WTC11 (cell line): ENCODE measurements around the gene WTAP. TPM values are rescaled to one million over a fixed set of nuclear protein-coding genes. Genes with fewer than 3 reads are reported as not detected.

Experiments
- ATAC-seq: fragments of 200-7000 bp; cut with Tn5 transposase; 2 replicates; pipeline ENCODE4 v1.10.0; 2021; ENCODE audit warnings: mild to moderate bottlenecking, moderate library complexity
- CTCF ChIA-PET: fragments of 300-600 bp; sonication (Branson Sonifier 250); formaldehyde crosslinking; loops from one replicate; lab custom pipeline; 2021; ENCODE audit warnings: antibody characterized with exemption; lab: Charles Lee
- POLR2A ChIA-PET: fragments of 350-600 bp; sonication (Branson Sonifier 250); formaldehyde crosslinking; loops from one replicate; lab custom pipeline; 2021; ENCODE audit warnings: antibody characterized with exemption; lab: Charles Lee
- DNase-seq: peaks from one replicate; pipeline ENCODE4 v3.0.0; 2021; ENCODE audit warnings: low spot score
- H3K27ac Mint-ChIP-seq: 2 replicates; pipeline ENCODE4 v1.8.0; 2021; ENCODE audit warnings: mixed read lengths
- H3K27me3 Mint-ChIP-seq: 2 replicates; pipeline ENCODE4 v1.8.0; 2021; ENCODE audit warnings: low read depth, mild to moderate bottlenecking, moderate library complexity, mixed read lengths
- H3K36me3 Mint-ChIP-seq: 2 replicates; pipeline ENCODE4 v1.8.0; 2021; ENCODE audit warnings: mixed read lengths
- H3K4me1 Mint-ChIP-seq: 2 replicates; pipeline ENCODE4 v1.8.0; 2022; ENCODE audit warnings: mixed read lengths
- H3K4me3 Mint-ChIP-seq: 2 replicates; pipeline ENCODE4 v1.8.0; 2021; ENCODE audit warnings: mild to moderate bottlenecking, moderate library complexity, mixed read lengths
- H3K9me3 Mint-ChIP-seq: 2 replicates; pipeline ENCODE4 v1.8.0; 2021; ENCODE audit warnings: mixed read lengths
- AFF4 ChIP-seq: sonication (generic); formaldehyde crosslinking; IDR thresholded peaks from 2 replicates; pipeline ENCODE4 v1.8.1; 2023; ENCODE audit warnings: mild to moderate bottlenecking, missing genetic modification reagents, borderline replicate concordance
- ARID4B ChIP-seq: sonication (generic); formaldehyde crosslinking; IDR thresholded peaks from 2 replicates; pipeline ENCODE4 v1.8.0; 2023; ENCODE audit warnings: missing genetic modification reagents, mild to moderate bottlenecking, borderline replicate concordance
- ATF6 ChIP-seq: sonication (generic); formaldehyde crosslinking; IDR thresholded peaks from 2 replicates; pipeline ENCODE4 v1.8.1; 2023; ENCODE audit warnings: mild to moderate bottlenecking, missing genetic modification reagents
- CDX4 ChIP-seq: fragments of 250-450 bp; sonication (Bioruptor Pico); IDR thresholded peaks from 2 replicates; pipeline ENCODE4 v1.9.0; 2021; ENCODE audit warnings: moderate library complexity, mild to moderate bottlenecking, inconsistent platforms, borderline replicate concordance
- E2F5 ChIP-seq: sonication (generic); formaldehyde crosslinking; IDR thresholded peaks from 2 replicates; pipeline ENCODE4 v1.8.1; 2022; ENCODE audit warnings: mild to moderate bottlenecking, moderate library complexity, missing genetic modification reagents
- ELF4 ChIP-seq: sonication (generic); formaldehyde crosslinking; IDR thresholded peaks from 2 replicates; pipeline ENCODE4 v1.8.1; 2022; ENCODE audit warnings: low read depth, mild to moderate bottlenecking, moderate library complexity, missing genetic modification reagents
- ERG ChIP-seq: fragments of 250-450 bp; sonication (Bioruptor Pico); IDR thresholded peaks from 2 replicates; pipeline ENCODE4 v1.8.0; 2021; ENCODE audit warnings: mild to moderate bottlenecking
- FOXJ3 ChIP-seq: sonication (generic); formaldehyde crosslinking; IDR thresholded peaks from 2 replicates; pipeline ENCODE4 v1.9.0; 2021; ENCODE audit warnings: missing genetic modification reagents, mild to moderate bottlenecking, borderline replicate concordance
- FOXP1 ChIP-seq: sonication (generic); formaldehyde crosslinking; IDR thresholded peaks from 2 replicates; pipeline ENCODE4 v1.8.0; 2022; ENCODE audit warnings: missing genetic modification reagents, mild to moderate bottlenecking, moderate library complexity, borderline replicate concordance
- GABPB1 ChIP-seq: sonication (generic); formaldehyde crosslinking; IDR thresholded peaks from 2 replicates; pipeline ENCODE4 v1.8.1; 2023; ENCODE audit warnings: mild to moderate bottlenecking, missing genetic modification reagents
- GTF2I ChIP-seq: fragments of 250-450 bp; sonication (Bioruptor Pico); conservative IDR thresholded peaks from 2 replicates; pipeline ENCODE4 v1.4.0; 2021; ENCODE audit warnings: mild to moderate bottlenecking
- MXD4 ChIP-seq: fragments of 250-450 bp; sonication (Bioruptor Pico); IDR thresholded peaks from 2 replicates; pipeline ENCODE4 v1.8.0; 2021; ENCODE audit warnings: mild to moderate bottlenecking, moderate library complexity, borderline replicate concordance
- MYBL2 ChIP-seq: sonication (generic); formaldehyde crosslinking; IDR thresholded peaks from 2 replicates; pipeline ENCODE4 v1.8.1; 2023; ENCODE audit warnings: mild to moderate bottlenecking, moderate library complexity, missing genetic modification reagents
- NR3C1 ChIP-seq: sonication (generic); formaldehyde crosslinking; conservative IDR thresholded peaks from 2 replicates; pipeline ENCODE4 v1.8.1; 2023; ENCODE audit warnings: low read depth, mild to moderate bottlenecking, missing genetic modification reagents
- ZBTB21 ChIP-seq: sonication (generic); formaldehyde crosslinking; IDR thresholded peaks from 2 replicates; pipeline ENCODE4 v1.8.1; 2023; ENCODE audit warnings: mild to moderate bottlenecking, missing genetic modification reagents, borderline replicate concordance
- ZNF219 ChIP-seq: sonication (generic); formaldehyde crosslinking; IDR thresholded peaks from 2 replicates; pipeline ENCODE4 v1.8.0; 2023; ENCODE audit warnings: missing genetic modification reagents, mild to moderate bottlenecking, borderline replicate concordance
- ZNF317 ChIP-seq: sonication (generic); formaldehyde crosslinking; IDR thresholded peaks from 2 replicates; pipeline ENCODE4 v1.8.1; 2023; ENCODE audit warnings: low read depth, mild to moderate bottlenecking, moderate library complexity, missing genetic modification reagents, borderline replicate concordance
- ZNF512 ChIP-seq: sonication (generic); formaldehyde crosslinking; IDR thresholded peaks from 2 replicates; pipeline ENCODE4 v1.8.1; 2022; ENCODE audit warnings: missing genetic modification reagents, borderline replicate concordance
- total RNA-seq: library from RNA; stranded (reverse); gene quantifications from 3 replicates; pipeline ENCODE4 v1.2.3, GENCODE V29; 2021

Gene WTAP
- total RNA-seq, 1 experiment from 2014 or later, result 88.8 TPM

- ChIA-PET CTCF (no interaction called here), POLR2A (no interaction called here)
- no peak for TF ChIP-seq ELF4 (CRISPR knock-in tag)
- no peak for TF ChIP-seq ERG
- no peak for TF ChIP-seq ATF6 (CRISPR knock-in tag)
- TF ChIP-seq GABPB1, result no peak
- no peak for TF ChIP-seq FOXP1
- no peak for TF ChIP-seq ARID4B (CRISPR knock-in tag)
- no peak for TF ChIP-seq MYBL2 (CRISPR knock-in tag)
- TF ChIP-seq AFF4 (CRISPR knock-in tag), result no peak
- no peak for TF ChIP-seq FOXJ3 (CRISPR knock-in tag)
- TF ChIP-seq ZNF512, result no peak
- no peak for TF ChIP-seq ZNF317
- TF ChIP-seq CDX4 (CRISPR knock-in tag), result no peak
- no peak for TF ChIP-seq ZBTB21 (CRISPR knock-in tag)
- TF ChIP-seq GTF2I (CRISPR knock-in tag), result no peak
- no peak for TF ChIP-seq NR3C1 (CRISPR knock-in tag)
- TF ChIP-seq ZNF219 (CRISPR knock-in tag), result no peak
- TF ChIP-seq E2F5 (CRISPR knock-in tag), result no peak
- TF ChIP-seq MXD4 (CRISPR knock-in tag), result no peak
- Mint-ChIP-seq H3K27ac (no peak overlapping the region), H3K9me3 (no peaks in the 10 kb centered on the region), H3K4me1 (peaks cover 13% of the 10 kb centered on the region), H3K4me3 (no peak overlapping the region), H3K36me3 (peaks cover 38% of the 10 kb centered on the region), H3K27me3 (no peaks in the 10 kb centered on the region)
- DNase-seq, result no peak
- ATAC-seq, result no peak
Observed at GRCh38 chr6:159687341-159687740, 40.0 kb upstream of the WTAP start.
